MG63 (cell line): ENCODE results near the gene ZC3H7B. TPM values are rescaled to one million over a fixed set of nuclear protein-coding genes. Genes with fewer than 3 reads are reported as not detected.

Experiments
- DNase-seq: peaks from one replicate; pipeline ENCODE4 v3.0.0-alpha.2; 2020
- H3K27me3 ChIP-seq: fragments of 250-450 bp; sonication (Bioruptor Pico); 2 replicates; pipeline ENCODE4 v1.5.1; 2020; ENCODE audit warnings: mild to moderate bottlenecking, moderate library complexity
- H3K36me3 ChIP-seq: fragments of 250-450 bp; sonication (Bioruptor Pico); 2 replicates; pipeline ENCODE4 v1.5.1; 2020; ENCODE audit warnings: mild to moderate bottlenecking, moderate library complexity
- H3K4me3 ChIP-seq: fragments of 250-450 bp; sonication (Bioruptor Pico); 2 replicates; pipeline ENCODE4 v1.5.1; 2020; ENCODE audit warnings: mild to moderate bottlenecking, moderate library complexity
- H3K9me3 ChIP-seq: fragments of 250-450 bp; sonication (Bioruptor Pico); 2 replicates; pipeline ENCODE4 v1.5.1; 2020; ENCODE audit warnings: mild to moderate bottlenecking, moderate library complexity
- total RNA-seq: library from RNA; depleted of rRNA; stranded (reverse); fragments of >200 nt; shearing (Covaris generic); gene quantifications from 2 replicates; pipeline ENCODE4 v1.2.3, GENCODE V29; 2014; ENCODE audit warnings: low replicate concordance

The ZC3H7B gene
- total RNA-seq, 1 experiment from 2014 or later = 43.0 TPM

- Histone ChIP-seq H3K27me3 (no peaks in the 10 kb centered on the region), H3K9me3 (0 out of 2 replicates have a peak, but pooled peaks cover 2% of the 10 kb centered on the region), H3K4me3 (no peak overlapping the region), H3K36me3 (peaks cover 53% of the 10 kb centered on the region)
- peak; percentile 92 for DNase-seq
Measured at GRCh38 chr22:41305646-41306045, 4.3 kb downstream of the ZC3H7B start.

- Histone ChIP-seq H3K4me3 (no peak overlapping the region), H3K27me3 (no peaks in the 10 kb centered on the region), H3K9me3 (0 out of 2 replicates have a peak, but pooled peaks cover 2% of the 10 kb centered on the region), H3K36me3 (peaks cover 51% of the 10 kb centered on the region)
- no peak for DNase-seq
Measured at GRCh38 chr22:41308054-41308453, 6.7 kb downstream of the ZC3H7B start.

GRCh38 chr22:41308544-41308947, 7.2 kb downstream of the ZC3H7B start:
- 0 out of 2 replicates have a peak, but pooled peaks cover 2% of the 10 kb centered on the region for H3K9me3 ChIP-seq
- no peak for DNase-seq
- H3K36me3 ChIP-seq = peaks cover 47% of the 10 kb centered on the region
- no peak overlapping the region for H3K4me3 ChIP-seq
- H3K27me3 ChIP-seq = no peaks in the 10 kb centered on the region

DNA sequence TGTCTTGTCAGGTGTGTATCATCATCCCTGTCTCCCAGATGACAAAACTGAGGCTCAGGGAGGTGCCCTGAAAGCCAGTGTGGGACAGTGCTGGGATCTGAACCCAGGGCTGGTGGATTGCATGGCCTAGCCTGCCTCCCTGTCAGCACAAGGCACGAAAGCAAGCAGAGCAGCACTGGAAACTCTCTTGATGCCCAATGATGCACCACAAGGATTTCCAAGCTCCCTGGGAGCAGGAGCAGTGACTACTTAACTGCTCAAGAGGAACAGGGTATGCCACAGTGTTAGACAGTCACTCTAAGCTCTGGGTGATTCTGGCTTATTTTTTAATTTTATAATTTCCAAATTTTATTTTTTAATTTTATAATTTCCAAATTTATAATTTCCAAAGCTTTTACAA, 9.0 kb downstream of the ZC3H7B start:
- Histone ChIP-seq H3K27me3 (no peaks in the 10 kb centered on the region), H3K9me3 (0 out of 2 replicates have a peak, but pooled peaks cover 2% of the 10 kb centered on the region), H3K36me3 (peaks cover 41% of the 10 kb centered on the region), H3K4me3 (no peak overlapping the region)
- DNase-seq = no peak

- Histone ChIP-seq H3K36me3 (peaks cover 37% of the 10 kb centered on the region), H3K27me3 (no peaks in the 10 kb centered on the region), H3K4me3 (no peak overlapping the region), H3K9me3 (no peaks in the 10 kb centered on the region)
- DNase-seq = no peak
Measured at GRCh38 chr22:41311487-41311886, 10.2 kb downstream of the ZC3H7B start.

DNA sequence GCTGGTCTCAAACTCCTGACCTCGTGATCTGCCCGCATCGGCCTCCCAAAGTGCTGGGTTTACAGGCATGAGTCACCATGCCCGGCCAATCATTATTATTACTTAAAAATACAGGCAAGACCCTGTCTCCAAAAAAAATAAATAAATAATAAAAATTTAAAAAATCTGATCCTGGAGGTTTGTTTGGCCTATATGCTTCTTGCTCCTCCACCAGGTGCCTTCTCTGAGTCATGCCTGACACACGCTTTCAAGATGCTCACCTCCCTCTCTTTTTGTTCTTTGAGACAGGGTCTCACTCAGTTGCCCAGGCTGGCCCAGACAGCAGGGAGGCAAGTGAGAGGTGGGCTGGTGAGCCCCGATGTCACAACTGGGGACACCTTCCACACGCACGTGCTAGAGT, 13.5 kb downstream of the ZC3H7B start:
- DNase-seq = no peak
- Histone ChIP-seq H3K36me3 (peaks cover 26% of the 10 kb centered on the region), H3K9me3 (no peaks in the 10 kb centered on the region), H3K4me3 (no peak overlapping the region), H3K27me3 (no peaks in the 10 kb centered on the region)

GRCh38 chr22:41315586-41315985, 14.3 kb downstream of the ZC3H7B start:
- no peak overlapping the region for H3K4me3 ChIP-seq
- peaks cover 20% of the 10 kb centered on the region for H3K36me3 ChIP-seq
- H3K27me3 ChIP-seq = no peaks in the 10 kb centered on the region
- H3K9me3 ChIP-seq = no peaks in the 10 kb centered on the region
- DNase-seq = no peak

GRCh38 chr22:41320416-41321240, 19.3 kb downstream of the ZC3H7B start:
- H3K27me3 ChIP-seq = no peaks in the 10 kb centered on the region
- no peaks in the 10 kb centered on the region for H3K9me3 ChIP-seq
- no peak for DNase-seq
- H3K36me3 ChIP-seq = peaks cover 47% of the 10 kb centered on the region
- H3K4me3 ChIP-seq = no peak overlapping the region

- Histone ChIP-seq H3K4me3 (no peak overlapping the region), H3K36me3 (peaks cover 62% of the 10 kb centered on the region), H3K9me3 (no peaks in the 10 kb centered on the region), H3K27me3 (no peaks in the 10 kb centered on the region)
- no peak for DNase-seq
Measured at GRCh38 chr22:41324821-41325528, 23.6 kb downstream of the ZC3H7B start.

DNA sequence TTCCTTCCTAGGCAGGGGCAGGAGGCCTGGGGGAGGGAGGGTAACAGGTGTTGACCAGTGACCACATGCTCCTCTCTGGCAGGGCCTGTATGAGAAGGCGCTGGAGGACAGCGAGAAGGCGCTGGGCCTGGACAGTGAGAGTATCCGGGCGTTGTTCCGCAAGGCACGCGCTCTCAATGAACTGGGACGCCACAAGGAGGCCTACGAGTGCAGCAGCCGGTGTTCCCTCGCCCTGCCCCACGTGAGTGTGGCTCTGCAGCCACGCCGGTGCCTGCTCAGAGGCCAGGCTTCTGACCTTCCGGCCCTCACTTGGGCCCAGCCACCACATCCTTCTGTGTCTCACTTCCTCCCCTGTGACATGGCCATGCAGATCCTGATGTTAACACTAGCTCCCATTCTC, 25.8 kb downstream of the ZC3H7B start:
- H3K36me3 ChIP-seq = peaks cover 66% of the 10 kb centered on the region
- no peaks in the 10 kb centered on the region for H3K9me3 ChIP-seq
- no peak overlapping the region for H3K4me3 ChIP-seq
- no peak for DNase-seq
- H3K27me3 ChIP-seq = no peaks in the 10 kb centered on the region

GRCh38 chr22:41330169-41330568, 28.8 kb downstream of the ZC3H7B start:
- Histone ChIP-seq H3K27me3 (no peaks in the 10 kb centered on the region), H3K4me3 (no peak overlapping the region), H3K36me3 (peaks cover 73% of the 10 kb centered on the region), H3K9me3 (no peaks in the 10 kb centered on the region)
- DNase-seq = no peak

DNA sequence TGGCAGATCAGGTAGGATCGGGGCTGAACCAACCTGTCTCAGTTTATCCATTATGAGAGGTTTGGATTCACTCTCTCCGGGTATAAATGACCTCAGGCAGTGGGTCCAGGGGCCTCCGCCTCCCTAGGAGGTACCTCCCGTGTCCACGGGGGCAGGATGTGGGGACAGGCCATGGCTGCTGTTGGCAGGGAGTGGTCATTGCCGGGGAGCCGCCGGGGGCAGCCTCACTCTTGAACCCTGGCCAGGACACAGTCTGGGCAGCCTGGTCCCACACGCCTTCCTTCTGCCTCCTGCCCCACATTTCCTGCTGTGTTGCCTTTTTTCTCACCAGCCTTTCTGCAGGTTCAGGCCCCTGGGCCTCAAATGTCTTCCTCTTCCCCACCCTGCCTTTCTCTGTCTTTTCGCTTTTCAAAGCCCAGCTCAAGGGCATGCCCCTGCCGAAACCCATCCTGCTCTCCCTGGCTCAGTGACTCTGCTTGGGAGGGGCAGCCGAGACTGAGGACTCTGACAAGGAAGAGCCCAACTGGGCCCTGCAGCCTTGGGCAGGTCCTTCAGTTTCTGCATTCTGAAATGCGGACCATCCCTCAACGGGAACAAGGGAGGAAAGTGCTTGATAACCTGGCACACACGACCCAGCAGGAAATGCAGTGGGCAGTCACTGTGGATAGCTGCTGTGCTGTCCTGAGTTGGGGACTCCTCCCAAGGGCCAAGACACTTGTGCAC, 31.1 kb downstream of the ZC3H7B start:
- no peak for DNase-seq
- Histone ChIP-seq H3K27me3 (no peaks in the 10 kb centered on the region), H3K9me3 (no peaks in the 10 kb centered on the region), H3K4me3 (no peak overlapping the region), H3K36me3 (peaks cover 70% of the 10 kb centered on the region)

GRCh38 chr22:41333806-41334205, 32.5 kb downstream of the ZC3H7B start:
- no peak for DNase-seq
- Histone ChIP-seq H3K36me3 (peaks cover 63% of the 10 kb centered on the region), H3K27me3 (no peaks in the 10 kb centered on the region), H3K4me3 (no peak overlapping the region), H3K9me3 (no peaks in the 10 kb centered on the region)

- Histone ChIP-seq H3K4me3 (no peak overlapping the region), H3K27me3 (no peaks in the 10 kb centered on the region), H3K9me3 (no peaks in the 10 kb centered on the region), H3K36me3 (peaks cover 62% of the 10 kb centered on the region)
- peak; percentile 54 for DNase-seq
Measured at GRCh38 chr22:41334215-41334614, 32.9 kb downstream of the ZC3H7B start.

GRCh38 chr22:41334951-41335635, 33.8 kb downstream of the ZC3H7B start:
- Histone ChIP-seq H3K9me3 (no peaks in the 10 kb centered on the region), H3K36me3 (peaks cover 58% of the 10 kb centered on the region), H3K27me3 (no peaks in the 10 kb centered on the region), H3K4me3 (no peak overlapping the region)
- no peak for DNase-seq

DNA sequence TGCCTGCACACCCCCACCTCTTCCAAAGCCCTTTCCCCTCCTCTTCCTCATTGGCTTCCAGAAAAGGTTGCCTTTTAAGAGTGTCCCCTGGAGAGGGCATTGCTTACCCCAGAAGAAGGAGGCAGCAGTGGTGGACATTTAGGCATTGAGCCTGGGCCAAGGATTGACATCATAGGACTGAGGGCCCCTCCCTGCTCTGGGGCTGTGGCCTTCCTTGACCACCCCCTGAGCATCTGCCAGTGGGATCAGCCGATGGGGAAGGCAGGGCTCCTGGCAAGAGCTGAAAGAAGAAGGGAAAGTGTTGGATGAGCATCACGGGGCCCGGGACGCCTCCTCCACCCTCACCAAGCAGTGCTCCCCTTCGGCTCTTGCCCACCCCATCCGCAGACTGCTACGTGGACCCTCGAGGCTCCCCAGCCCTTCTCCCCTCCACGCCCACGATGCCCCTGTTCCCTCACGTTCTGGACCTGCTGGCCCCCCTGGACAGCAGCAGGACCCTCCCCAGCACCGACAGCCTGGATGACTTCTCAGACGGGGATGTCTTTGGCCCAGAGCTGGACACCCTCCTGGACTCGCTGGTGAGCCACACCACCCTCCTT, 37.4 kb downstream of the ZC3H7B start:
- DNase-seq = no peak
- H3K36me3 ChIP-seq = peaks cover 48% of the 10 kb centered on the region
- no peaks in the 10 kb centered on the region for H3K27me3 ChIP-seq
- no peak overlapping the region for H3K4me3 ChIP-seq
- H3K9me3 ChIP-seq = no peaks in the 10 kb centered on the region
